ENCODE data around the gene TRAK2.
"Not testable (repeated sequence)": the region's sequence is repeated elsewhere in the genome, so short reads cannot be mapped to it uniquely, and the experiment has no call there.

TRAK2 gene

GRCh38 chr2:201440182-201440581, 11.1 kb downstream of the TRAK2 start:
- Histone ChIP-seq H3K27ac (no peak overlapping the region), H3K9me3 (ENCODE audit: low read depth, low read length) (no peaks in the 10 kb centered on the region), H3K9ac (ENCODE audit: insufficient read length) (no peak overlapping the region), H3K36me3 (ENCODE audit: insufficient read depth, low read length) (no peaks in the 10 kb centered on the region), H3K4me3 (no peak overlapping the region)
- no peak for DNase-seq (ENCODE audit: low read depth, low spot score)
- no peak for TF ChIP-seq POLR2AphosphoS5 (IDR thresholded peaks at IDR 0.05; ENCODE audit: borderline replicate concordance, low read depth, low read length)
- TF ChIP-seq EZH2 (IDR thresholded peaks at IDR 0.05), result no peak
- no peak for TF ChIP-seq FOXP2 (optimal IDR thresholded peaks at IDR 0.05; ENCODE audit: control extremely low read depth, extremely low read length, insufficient read depth)

GRCh38 chr2:201439336-201439922, 11.8 kb downstream of the TRAK2 start:
- not testable (repeated sequence) for H3K9me3 ChIP-seq (ENCODE audit: low read depth, low read length); H3K27ac ChIP-seq; H3K4me3 ChIP-seq; DNase-seq (ENCODE audit: low read depth, low spot score); H3K36me3 ChIP-seq (ENCODE audit: insufficient read depth, low read length); H3K9ac ChIP-seq (ENCODE audit: insufficient read length)

GRCh38 chr2:201436141-201436540, 15.1 kb downstream of the TRAK2 start:
- no peaks in the 10 kb centered on the region; the same call in 1 of the 2 replicates for H3K36me3 ChIP-seq (ENCODE audit: insufficient read depth, low read length)
- peak overlapping the region; percentile 83 for H3K27ac ChIP-seq
- DNase-seq (ENCODE audit: low read depth, low spot score), result no peak

GRCh38 chr2:201433394-201433995, 17.8 kb downstream of the TRAK2 start:
- Histone ChIP-seq H3K27ac (peak overlapping the region; percentile 96), H3K9ac (ENCODE audit: insufficient read length) (peak overlapping the region; percentile 8), H3K9me3 (ENCODE audit: low read depth, low read length) (no peaks in the 10 kb centered on the region), H3K4me3 (peak overlapping the region; percentile 72), H3K36me3 (ENCODE audit: insufficient read depth, low read length) (no peaks in the 10 kb centered on the region; the same call in 1 of the 2 replicates)
- no peak for TF ChIP-seq EZH2 (IDR thresholded peaks at IDR 0.05)
- TF ChIP-seq FOXP2 (optimal IDR thresholded peaks at IDR 0.05; ENCODE audit: control extremely low read depth, extremely low read length, insufficient read depth), result no peak
- no peak for TF ChIP-seq POLR2AphosphoS5 (IDR thresholded peaks at IDR 0.05; ENCODE audit: borderline replicate concordance, low read depth, low read length)
- no peak for DNase-seq (ENCODE audit: low read depth, low spot score)

More at GRCh38 chr2:201436141-201436540, 15.1 kb downstream of the TRAK2 start:
- Histone ChIP-seq H3K9ac (ENCODE audit: insufficient read length) (no peak overlapping the region), H3K4me3 (peak overlapping the region; percentile 20), H3K9me3 (ENCODE audit: low read depth, low read length) (no peaks in the 10 kb centered on the region)
- TF ChIP-seq POLR2AphosphoS5 (IDR thresholded peaks at IDR 0.05; ENCODE audit: borderline replicate concordance, low read depth, low read length), result no peak
- TF ChIP-seq EZH2 (IDR thresholded peaks at IDR 0.05), result no peak
- TF ChIP-seq FOXP2 (optimal IDR thresholded peaks at IDR 0.05; ENCODE audit: control extremely low read depth, extremely low read length, insufficient read depth), result no peak

- peak; percentile 91 for DNase-seq (ENCODE audit: low read depth, low spot score)
- Histone ChIP-seq H3K36me3 (ENCODE audit: insufficient read depth, low read length) (no peaks in the 10 kb centered on the region; the same call in 1 of the 2 replicates), H3K9ac (ENCODE audit: insufficient read length) (peak overlapping the region; percentile 56), H3K4me3 (peak overlapping the region; percentile 72), H3K27ac (peak overlapping the region; percentile 96), H3K9me3 (ENCODE audit: low read depth, low read length) (no peaks in the 10 kb centered on the region)
- peak; percentile 63; the same call in 1 of the 2 replicates for TF ChIP-seq POLR2AphosphoS5 (IDR thresholded peaks at IDR 0.05; ENCODE audit: borderline replicate concordance, low read depth, low read length)
- TF ChIP-seq FOXP2 (optimal IDR thresholded peaks at IDR 0.05; ENCODE audit: control extremely low read depth, extremely low read length, insufficient read depth), result peak; percentile 62
- no peak for TF ChIP-seq EZH2 (IDR thresholded peaks at IDR 0.05)
Observed at GRCh38 chr2:201432621-201433393, 18.5 kb downstream of the TRAK2 start.

GRCh38 chr2:201432038-201432620, 19.1 kb downstream of the TRAK2 start:
- Histone ChIP-seq H3K9ac (ENCODE audit: insufficient read length) (peak overlapping the region; percentile 56), H3K27ac (peak overlapping the region; percentile 96), H3K9me3 (ENCODE audit: low read depth, low read length) (no peaks in the 10 kb centered on the region), H3K36me3 (ENCODE audit: insufficient read depth, low read length) (no peaks in the 10 kb centered on the region; the same call in 1 of the 2 replicates), H3K4me3 (peak overlapping the region; percentile 72)
- no peak for DNase-seq (ENCODE audit: low read depth, low spot score)
- TF ChIP-seq FOXP2 (optimal IDR thresholded peaks at IDR 0.05; ENCODE audit: control extremely low read depth, extremely low read length, insufficient read depth) (no peak), EZH2 (IDR thresholded peaks at IDR 0.05) (no peak), POLR2AphosphoS5 (IDR thresholded peaks at IDR 0.05; ENCODE audit: borderline replicate concordance, low read depth, low read length) (no peak)

GRCh38 chr2:201430839-201431238, 20.4 kb downstream of the TRAK2 start:
- no peaks in the 10 kb centered on the region for H3K9me3 ChIP-seq (ENCODE audit: low read depth, low read length)
- no peak overlapping the region for H3K4me3 ChIP-seq
- no peak overlapping the region for H3K9ac ChIP-seq (ENCODE audit: insufficient read length)
- DNase-seq (ENCODE audit: low read depth, low spot score), result no peak
- no peak overlapping the region for H3K27ac ChIP-seq
- TF ChIP-seq EZH2 (IDR thresholded peaks at IDR 0.05) (no peak), POLR2AphosphoS5 (IDR thresholded peaks at IDR 0.05; ENCODE audit: borderline replicate concordance, low read depth, low read length) (no peak), FOXP2 (optimal IDR thresholded peaks at IDR 0.05; ENCODE audit: control extremely low read depth, extremely low read length, insufficient read depth) (no peak)
- H3K36me3 ChIP-seq (ENCODE audit: insufficient read depth, low read length), result no peaks in the 10 kb centered on the region; the same call in 1 of the 2 replicates

- not testable (repeated sequence) for H3K36me3 ChIP-seq (ENCODE audit: insufficient read depth, low read length); DNase-seq (ENCODE audit: low read depth, low spot score); H3K9me3 ChIP-seq (ENCODE audit: low read depth, low read length); H3K27ac ChIP-seq; H3K9ac ChIP-seq (ENCODE audit: insufficient read length); H3K4me3 ChIP-seq
Observed at GRCh38 chr2:201430322-201430721, 20.9 kb downstream of the TRAK2 start.

- H3K9ac ChIP-seq (ENCODE audit: insufficient read length); H3K36me3 ChIP-seq (ENCODE audit: insufficient read depth, low read length); H3K4me3 ChIP-seq; H3K9me3 ChIP-seq (ENCODE audit: low read depth, low read length); H3K27ac ChIP-seq; DNase-seq (ENCODE audit: low read depth, low spot score): not testable (repeated sequence)
Observed at GRCh38 chr2:201429835-201430234, 21.4 kb downstream of the TRAK2 start.

GRCh38 chr2:201428366-201428765, 22.9 kb downstream of the TRAK2 start:
- not testable (repeated sequence) for H3K9ac ChIP-seq (ENCODE audit: insufficient read length); H3K27ac ChIP-seq; H3K9me3 ChIP-seq (ENCODE audit: low read depth, low read length); DNase-seq (ENCODE audit: low read depth, low spot score); H3K36me3 ChIP-seq (ENCODE audit: insufficient read depth, low read length); H3K4me3 ChIP-seq

Measured in SK-N-MC (cell line).